SKM-1 treated with dmso at 0.1 percent for 144 hours (cell line): ENCODE measurements around the gene WFS1.

Source experiments
- DNase-seq: peaks from one replicate; lab custom pipeline; 2025; ENCODE audit not compliant: unreplicated experiment; lab: John Stamatoyannopoulos, UW

WFS1 gene

GRCh38 chr4:6235901-6236640 lies 33.6 kb upstream of the WFS1 start:
- DNase-seq: no peak

- no peak for DNase-seq
Observed at GRCh38 chr4:6236816-6237390, 32.7 kb upstream of the WFS1 start.

GRCh38 chr4:6239486-6239885 lies 30.2 kb upstream of the WFS1 start:
- DNase-seq: no peak

- no peak for DNase-seq
Observed at GRCh38 chr4:6239968-6240367, 29.7 kb upstream of the WFS1 start.

- DNase-seq: no peak
Observed at GRCh38 chr4:6241062-6241845, 28.4 kb upstream of the WFS1 start.

GRCh38 chr4:6242271-6243029 lies 27.2 kb upstream of the WFS1 start:
- no peak for DNase-seq

GRCh38 chr4:6245246-6246169 lies 24.1 kb upstream of the WFS1 start:
- DNase-seq: no peak

- no peak for DNase-seq
Observed at GRCh38 chr4:6246170-6246634, 23.4 kb upstream of the WFS1 start.

GRCh38 chr4:6248394-6248793 lies 21.3 kb upstream of the WFS1 start:
- DNase-seq: no peak

GRCh38 chr4:6250235-6250983 lies 19.2 kb upstream of the WFS1 start:
- DNase-seq: peak; percentile 44

- no peak for DNase-seq
Observed at GRCh38 chr4:6250984-6251295, 18.7 kb upstream of the WFS1 start.

GRCh38 chr4:6251365-6251764 lies 18.3 kb upstream of the WFS1 start:
- DNase-seq: no peak

GRCh38 chr4:6252051-6252450 lies 17.6 kb upstream of the WFS1 start:
- no peak for DNase-seq

GRCh38 chr4:6253111-6253510 lies 16.5 kb upstream of the WFS1 start:
- DNase-seq: no peak

- DNase-seq: no peak
Observed at GRCh38 chr4:6253961-6254360, 15.7 kb upstream of the WFS1 start.

- DNase-seq: no peak
Observed at GRCh38 chr4:6256141-6256540, 13.5 kb upstream of the WFS1 start.

- DNase-seq: peak; percentile 36
Observed at GRCh38 chr4:6257247-6258025, 12.2 kb upstream of the WFS1 start.

GRCh38 chr4:6258026-6258360 lies 11.7 kb upstream of the WFS1 start:
- no peak for DNase-seq

GRCh38 chr4:6258741-6259140 lies 10.9 kb upstream of the WFS1 start:
- no peak for DNase-seq
